ENCODE data around the gene UBE2J1. TPM values are rescaled to one million over a fixed set of nuclear protein-coding genes. Genes with fewer than 3 reads are reported as not detected.

Gene UBE2J1
- total and polyA plus RNA-seq, 2 donors (not counting 1 experiment from before 2014, with no cell fraction given), result 27.6 to 53.6 TPM

DNA sequence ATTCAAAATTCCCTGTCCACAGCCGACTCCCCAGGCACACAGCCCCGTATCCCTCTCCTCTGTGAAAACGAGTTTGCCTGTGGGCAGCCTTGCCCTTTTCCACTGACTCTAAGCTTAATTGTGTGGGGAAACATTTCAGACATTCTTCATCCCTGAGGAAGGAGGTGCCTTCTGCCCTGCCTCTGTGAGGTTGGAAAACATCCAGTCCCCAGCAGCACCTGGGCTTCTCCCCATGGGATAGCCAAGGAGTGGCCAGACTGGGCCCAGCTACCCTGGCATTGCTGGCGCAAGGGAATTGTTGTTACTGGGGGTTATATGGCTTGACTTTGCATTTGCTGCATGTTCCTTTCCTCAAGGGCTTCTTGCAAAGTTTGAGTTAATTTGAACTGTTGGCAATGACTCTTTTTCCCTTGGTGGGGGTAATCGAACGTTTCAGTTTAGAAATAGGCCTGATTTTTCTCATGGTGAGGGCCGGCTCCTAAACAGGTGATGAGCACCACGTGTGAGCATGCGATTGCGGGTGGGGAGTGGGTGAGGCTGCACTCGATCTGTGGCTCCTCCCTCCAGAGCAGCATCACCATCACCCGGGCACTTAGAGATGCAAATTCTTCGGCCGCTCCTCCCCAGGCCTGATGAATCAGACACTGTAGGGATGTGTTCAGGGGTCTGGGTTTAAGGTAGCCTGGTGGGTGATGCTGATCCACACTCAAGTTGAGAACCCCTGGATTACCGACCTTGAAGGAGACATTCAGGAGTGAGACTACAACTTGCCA lies 67.4 kb downstream of the UBE2J1 start:
- Histone ChIP-seq H2AFZ (ENCODE audit: low read length) (no peak overlapping the region), H4K20me1 (ENCODE audit: control insufficient read depth, extremely low read depth, insufficient read depth, low read length) (no peaks in the 10 kb centered on the region), H3K27ac (ENCODE audit: insufficient read depth, low read length) (no peak overlapping the region), H3K4me3 (replicated peaks in 1 of 4; ENCODE audit: control extremely low read depth in 1 of 4, insufficient read depth in 1 of 4, low read depth in 3 of 4, low read length in 4 of 4) (no peak overlapping the region), H3K79me2 (ENCODE audit: control insufficient read depth, insufficient read depth, low read length) (no peaks in the 10 kb centered on the region), H3K4me1 (ENCODE audit: control insufficient read depth, extremely low read depth, insufficient read depth, low read length) (no peaks in the 10 kb centered on the region), H3K9ac (ENCODE audit: insufficient read depth, low read length) (no peak overlapping the region), H3K4me2 (ENCODE audit: extremely low read depth, insufficient read depth, low read length) (no peak overlapping the region), H3K9me3 (ENCODE audit: control insufficient read depth, insufficient read depth, low read depth, low read length) (no peaks in the 10 kb centered on the region), H3K36me3 (ENCODE audit: control insufficient read depth, insufficient read depth, low read length) (no peaks in the 10 kb centered on the region), H3K27me3 (ENCODE audit: control insufficient read depth, insufficient read depth, low read length) (peaks cover 6% of the 10 kb centered on the region)
- DNase-seq (ENCODE audit: low read depth in 2 of 2), result peak in 1 of 2 donors; percentile 6
- TF ChIP-seq, protein P1, sequence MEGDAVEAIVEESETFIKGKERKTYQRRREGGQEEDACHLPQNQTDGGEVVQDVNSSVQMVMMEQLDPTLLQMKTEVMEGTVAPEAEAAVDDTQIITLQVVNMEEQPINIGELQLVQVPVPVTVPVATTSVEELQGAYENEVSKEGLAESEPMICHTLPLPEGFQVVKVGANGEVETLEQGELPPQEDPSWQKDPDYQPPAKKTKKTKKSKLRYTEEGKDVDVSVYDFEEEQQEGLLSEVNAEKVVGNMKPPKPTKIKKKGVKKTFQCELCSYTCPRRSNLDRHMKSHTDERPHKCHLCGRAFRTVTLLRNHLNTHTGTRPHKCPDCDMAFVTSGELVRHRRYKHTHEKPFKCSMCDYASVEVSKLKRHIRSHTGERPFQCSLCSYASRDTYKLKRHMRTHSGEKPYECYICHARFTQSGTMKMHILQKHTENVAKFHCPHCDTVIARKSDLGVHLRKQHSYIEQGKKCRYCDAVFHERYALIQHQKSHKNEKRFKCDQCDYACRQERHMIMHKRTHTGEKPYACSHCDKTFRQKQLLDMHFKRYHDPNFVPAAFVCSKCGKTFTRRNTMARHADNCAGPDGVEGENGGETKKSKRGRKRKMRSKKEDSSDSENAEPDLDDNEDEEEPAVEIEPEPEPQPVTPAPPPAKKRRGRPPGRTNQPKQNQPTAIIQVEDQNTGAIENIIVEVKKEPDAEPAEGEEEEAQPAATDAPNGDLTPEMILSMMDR (conservative IDR thresholded peaks at IDR 0.05 in 1 of 2, IDR thresholded peaks at IDR 0.05 in 1 of 2; ENCODE audit: low read depth in 1 of 2, low read length in 2 of 2), result no peak
- TF ChIP-seq EZH2 (IDR thresholded peaks at IDR 0.05; ENCODE audit: low read length, missing control alignments), result no peak

GRCh38 chr6:89284081-89284480 lies 68.4 kb downstream of the UBE2J1 start:
- Histone ChIP-seq H4K20me1 (ENCODE audit: control insufficient read depth, extremely low read depth, insufficient read depth, low read length) (no peaks in the 10 kb centered on the region), H3K27ac (ENCODE audit: insufficient read depth, low read length) (no peak overlapping the region), H3K4me1 (ENCODE audit: control insufficient read depth, extremely low read depth, insufficient read depth, low read length) (no peaks in the 10 kb centered on the region), H3K9ac (ENCODE audit: insufficient read depth, low read length) (no peak overlapping the region), H3K4me2 (ENCODE audit: extremely low read depth, insufficient read depth, low read length) (no peak overlapping the region), H3K79me2 (ENCODE audit: control insufficient read depth, insufficient read depth, low read length) (no peaks in the 10 kb centered on the region), H2AFZ (ENCODE audit: low read length) (no peak overlapping the region), H3K36me3 (ENCODE audit: control insufficient read depth, insufficient read depth, low read length) (no peaks in the 10 kb centered on the region), H3K27me3 (ENCODE audit: control insufficient read depth, insufficient read depth, low read length) (peaks cover 5% of the 10 kb centered on the region), H3K9me3 (ENCODE audit: control insufficient read depth, insufficient read depth, low read depth, low read length) (no peaks in the 10 kb centered on the region), H3K4me3 (replicated peaks in 1 of 4; ENCODE audit: control extremely low read depth in 1 of 4, insufficient read depth in 1 of 4, low read depth in 3 of 4, low read length in 4 of 4) (no peak overlapping the region)
- DNase-seq (ENCODE audit: low read depth in 2 of 2), result no peak
- TF ChIP-seq, protein P1 (conservative IDR thresholded peaks at IDR 0.05 in 1 of 2, IDR thresholded peaks at IDR 0.05 in 1 of 2; ENCODE audit: low read depth in 1 of 2, low read length in 2 of 2), result no peak
- TF ChIP-seq EZH2 (IDR thresholded peaks at IDR 0.05; ENCODE audit: low read length, missing control alignments), result no peak

DNA sequence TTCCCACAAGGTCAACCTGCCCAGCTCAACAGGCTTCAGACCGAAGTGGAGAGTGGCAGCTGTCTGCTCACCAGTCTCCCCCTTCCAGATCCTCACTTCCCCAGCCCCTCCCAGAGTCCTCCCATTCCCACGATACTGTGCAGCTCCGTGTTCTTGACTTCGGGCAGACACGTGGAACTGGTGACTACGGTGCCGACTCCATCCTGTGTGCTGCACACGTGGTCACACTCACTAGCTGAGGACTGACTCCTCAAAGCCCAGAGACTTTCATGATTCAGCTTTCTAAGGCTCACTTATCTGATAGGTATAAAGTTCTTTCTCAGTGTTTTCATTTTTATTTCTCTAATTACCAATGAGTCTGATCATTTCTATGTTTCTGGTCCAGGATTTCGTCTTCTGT lies 69.8 kb downstream of the UBE2J1 start:
- no peaks in the 10 kb centered on the region for H4K20me1 ChIP-seq (ENCODE audit: control insufficient read depth, extremely low read depth, insufficient read depth, low read length)
- H3K4me2 ChIP-seq (ENCODE audit: extremely low read depth, insufficient read depth, low read length), result no peak overlapping the region
- no peak overlapping the region for H3K27ac ChIP-seq (ENCODE audit: insufficient read depth, low read length)
- TF ChIP-seq, protein P1 (conservative IDR thresholded peaks at IDR 0.05 in 1 of 2, IDR thresholded peaks at IDR 0.05 in 1 of 2; ENCODE audit: low read depth in 1 of 2, low read length in 2 of 2), result no peak
- no peak for TF ChIP-seq EZH2 (IDR thresholded peaks at IDR 0.05; ENCODE audit: low read length, missing control alignments)
- H3K36me3 ChIP-seq (ENCODE audit: control insufficient read depth, insufficient read depth, low read length), result no peaks in the 10 kb centered on the region
- H3K9ac ChIP-seq (ENCODE audit: insufficient read depth, low read length), result no peak overlapping the region
- H2AFZ ChIP-seq (ENCODE audit: low read length), result no peak overlapping the region
- H3K4me3 ChIP-seq (replicated peaks in 1 of 4; ENCODE audit: control extremely low read depth in 1 of 4, insufficient read depth in 1 of 4, low read depth in 3 of 4, low read length in 4 of 4), result no peak overlapping the region
- no peaks in the 10 kb centered on the region for H3K9me3 ChIP-seq (ENCODE audit: control insufficient read depth, insufficient read depth, low read depth, low read length)
- peaks cover 3% of the 10 kb centered on the region for H3K27me3 ChIP-seq (ENCODE audit: control insufficient read depth, insufficient read depth, low read length)
- no peaks in the 10 kb centered on the region for H3K79me2 ChIP-seq (ENCODE audit: control insufficient read depth, insufficient read depth, low read length)
- no peaks in the 10 kb centered on the region for H3K4me1 ChIP-seq (ENCODE audit: control insufficient read depth, extremely low read depth, insufficient read depth, low read length)
- DNase-seq (ENCODE audit: low read depth in 2 of 2), result no peak

Data from fibroblast of lung (primary cell).